Uterus (tissue), 4 donors: ENCODE results near the gene TXNRD2. TPM values are rescaled to one million over a fixed set of nuclear protein-coding genes. Genes with fewer than 3 reads are reported as not detected.

Source experiments
- DNase-seq, 2 donors: peaks; one replicate each; pipeline ENCODE4 v3.0.0-alpha.2; 2019 to 2020
- H3K27ac ChIP-seq, 2 donors: fragments of 200-600 bp; sonication (generic); 1 replicate in 1 of 2; 2 replicates in 1 of 2; pipeline ENCODE4 v1.5.1; 2016 to 2018
- H3K27me3 ChIP-seq, 2 donors: fragments of 200-600 bp; sonication (generic); one replicate each; pipeline ENCODE4 v1.5.1; 2018 to 2019; ENCODE audit warnings: control low read depth in 1 of 2
- H3K36me3 ChIP-seq, 2 donors: fragments of 200-600 bp; sonication (generic); one replicate each; pipeline ENCODE4 v1.5.1; 2019; ENCODE audit warnings: control low read depth in 1 of 2
- H3K4me1 ChIP-seq, 2 donors: fragments of 200-600 bp; sonication (generic); one replicate each; pipeline ENCODE4 v1.5.1; 2018 to 2019; ENCODE audit warnings: control low read depth in 1 of 2
- H3K4me3 ChIP-seq, 2 donors: fragments of 200-600 bp; sonication (generic); 1 replicate in 1 of 2; 2 replicates in 1 of 2; pipeline ENCODE4 v1.5.1; 2018 to 2019; ENCODE audit warnings: mild to moderate bottlenecking in 1 of 2
- H3K9me3 ChIP-seq, 2 donors: fragments of 200-600 bp; sonication (generic); one replicate each; pipeline ENCODE4 v1.5.1; 2019; ENCODE audit warnings: control low read depth in 1 of 2
- POLR2A ChIP-seq, 2 donors: fragments of 450-650 bp; IDR thresholded peaks; one replicate each; pipeline ENCODE4 v1.6.1; 2016; ENCODE audit warnings: antibody characterized with exemption in 2 of 2, mild to moderate bottlenecking in 1 of 2, moderate library complexity in 1 of 2
- intact Hi-C: fragments of 100-400 bp; cut with DNase I; formaldehyde crosslinking; loops from one replicate; pipeline ENCODE4 v1.15.1; 2023; ENCODE audit warnings: low total_unique reads
- total RNA-seq, 4 donors: library from RNA; depleted of rRNA in 3 of 4; stranded (reverse); fragments of >200 nt in 3 of 4; gene quantifications; one replicate each; pipeline versions ENCODE4 v1.1.0 to v1.2.4, GENCODE V29; 2014 to 2023
- TF ChIP-seq, protein P1 (sequence below), 4 experiments: fragments of 200-600 bp in 2 of 4; fragments of 450-650 bp in 2 of 4; sonication (generic) in 2 of 4; IDR thresholded peaks; one replicate each; pipeline ENCODE4 v1.5.1; 2016 to 2019; ENCODE audit warnings: antibody characterized with exemption in 4 of 4, mild to moderate bottlenecking in 2 of 4, moderate library complexity in 1 of 4
- donor health status: DM: yes; HTN: yes; CAD: no.

The TXNRD2 gene
- total RNA-seq, 4 donors from 2014 or later = 14.7 to 48.9 (median 25.6) TPM

DNA sequence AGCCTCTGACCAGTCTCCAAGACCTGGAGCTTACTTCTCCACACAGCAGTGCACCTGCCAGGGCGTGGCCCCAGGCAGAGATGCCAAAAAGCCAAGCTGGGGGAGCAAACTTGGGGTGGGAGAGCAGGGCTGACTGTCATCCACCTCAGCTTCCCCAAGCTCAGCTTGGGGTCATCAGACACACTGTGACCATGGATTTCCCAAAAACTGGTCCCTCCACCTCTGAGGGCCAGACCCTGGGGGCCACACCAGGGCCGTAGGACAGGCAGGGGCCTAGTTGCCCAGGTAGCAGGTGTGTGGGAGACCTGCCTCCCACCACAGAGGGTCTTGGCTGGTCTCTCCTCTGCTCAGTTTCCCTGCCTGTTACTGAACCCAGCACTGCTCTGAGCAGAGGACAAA, 44.4 kb upstream of the TXNRD2 start:
- peak overlapping the region; percentile 43 to 60 for H3K4me3 ChIP-seq
- DNase-seq = no peak
- H3K27ac ChIP-seq = peak overlapping the region; percentile 67 to 87
- peaks cover 0 to 17% of the 10 kb centered on the region in 2 donors for H3K4me1 ChIP-seq
- intact Hi-C loops = no loop called here
- H3K27me3 ChIP-seq = no peaks in the 10 kb centered on the region
- no peaks in the 10 kb centered on the region for H3K36me3 ChIP-seq
- TF ChIP-seq, protein P1, sequence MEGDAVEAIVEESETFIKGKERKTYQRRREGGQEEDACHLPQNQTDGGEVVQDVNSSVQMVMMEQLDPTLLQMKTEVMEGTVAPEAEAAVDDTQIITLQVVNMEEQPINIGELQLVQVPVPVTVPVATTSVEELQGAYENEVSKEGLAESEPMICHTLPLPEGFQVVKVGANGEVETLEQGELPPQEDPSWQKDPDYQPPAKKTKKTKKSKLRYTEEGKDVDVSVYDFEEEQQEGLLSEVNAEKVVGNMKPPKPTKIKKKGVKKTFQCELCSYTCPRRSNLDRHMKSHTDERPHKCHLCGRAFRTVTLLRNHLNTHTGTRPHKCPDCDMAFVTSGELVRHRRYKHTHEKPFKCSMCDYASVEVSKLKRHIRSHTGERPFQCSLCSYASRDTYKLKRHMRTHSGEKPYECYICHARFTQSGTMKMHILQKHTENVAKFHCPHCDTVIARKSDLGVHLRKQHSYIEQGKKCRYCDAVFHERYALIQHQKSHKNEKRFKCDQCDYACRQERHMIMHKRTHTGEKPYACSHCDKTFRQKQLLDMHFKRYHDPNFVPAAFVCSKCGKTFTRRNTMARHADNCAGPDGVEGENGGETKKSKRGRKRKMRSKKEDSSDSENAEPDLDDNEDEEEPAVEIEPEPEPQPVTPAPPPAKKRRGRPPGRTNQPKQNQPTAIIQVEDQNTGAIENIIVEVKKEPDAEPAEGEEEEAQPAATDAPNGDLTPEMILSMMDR (IDR thresholded peaks at IDR 0.05) = no peak
- TF ChIP-seq POLR2A (IDR thresholded peaks at IDR 0.05) = no peak
- no peaks in the 10 kb centered on the region for H3K9me3 ChIP-seq

DNA sequence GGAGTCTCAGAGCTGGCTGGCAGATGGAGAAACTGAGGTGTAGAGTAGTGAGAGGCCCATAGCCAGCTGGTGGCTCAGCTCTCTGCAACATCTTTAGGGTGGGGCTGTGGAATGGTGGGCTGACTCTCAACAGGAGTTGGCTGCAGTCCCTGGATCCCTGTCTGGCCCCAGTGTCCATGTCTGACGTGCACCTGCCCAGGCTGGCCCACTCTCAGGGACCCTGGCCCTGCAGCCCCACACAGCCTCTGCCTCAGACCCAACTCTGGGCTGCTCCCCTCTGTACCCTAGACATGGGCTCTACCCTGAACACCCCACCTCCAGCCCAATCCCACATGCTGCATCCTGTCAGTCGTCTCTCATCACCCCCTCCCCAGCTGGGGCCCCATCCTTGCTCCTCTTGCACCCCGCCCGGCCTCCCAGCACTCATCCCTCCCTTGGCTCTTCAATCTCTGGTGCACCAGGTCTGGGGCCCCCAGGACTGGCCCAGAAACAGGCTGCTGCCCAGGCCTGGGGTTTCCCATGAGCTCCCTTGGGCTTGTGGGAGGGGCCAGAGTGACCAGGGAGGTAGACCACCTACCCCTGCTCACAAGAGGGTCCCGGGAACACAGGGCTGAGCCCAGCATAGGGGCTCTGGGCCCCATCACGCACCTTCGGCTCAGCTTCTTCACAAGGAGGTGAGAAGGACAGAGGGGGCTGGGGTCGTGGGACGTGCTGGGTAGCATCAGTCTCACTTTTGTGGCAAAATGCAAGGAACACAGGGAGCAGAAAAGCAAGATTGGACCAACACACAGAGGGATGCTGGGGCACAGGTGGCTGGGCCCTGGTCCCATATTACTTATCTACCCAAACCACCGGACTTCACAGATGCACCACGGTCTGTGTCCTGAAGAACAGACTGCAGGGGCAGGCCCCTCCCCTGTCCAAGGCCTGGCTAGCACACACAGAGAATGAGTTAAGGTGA, 43.5 kb upstream of the TXNRD2 start:
- Histone ChIP-seq H3K4me3 (no peak overlapping the region), H3K27ac (no peak overlapping the region), H3K4me1 (peaks cover 0 to 17% of the 10 kb centered on the region in 2 donors), H3K36me3 (no peaks in the 10 kb centered on the region), H3K9me3 (no peaks in the 10 kb centered on the region), H3K27me3 (no peaks in the 10 kb centered on the region)
- intact Hi-C loops = no loop called here
- TF ChIP-seq, protein P1 (IDR thresholded peaks at IDR 0.05) = no peak
- TF ChIP-seq POLR2A (IDR thresholded peaks at IDR 0.05) = no peak
- no peak for DNase-seq

DNA sequence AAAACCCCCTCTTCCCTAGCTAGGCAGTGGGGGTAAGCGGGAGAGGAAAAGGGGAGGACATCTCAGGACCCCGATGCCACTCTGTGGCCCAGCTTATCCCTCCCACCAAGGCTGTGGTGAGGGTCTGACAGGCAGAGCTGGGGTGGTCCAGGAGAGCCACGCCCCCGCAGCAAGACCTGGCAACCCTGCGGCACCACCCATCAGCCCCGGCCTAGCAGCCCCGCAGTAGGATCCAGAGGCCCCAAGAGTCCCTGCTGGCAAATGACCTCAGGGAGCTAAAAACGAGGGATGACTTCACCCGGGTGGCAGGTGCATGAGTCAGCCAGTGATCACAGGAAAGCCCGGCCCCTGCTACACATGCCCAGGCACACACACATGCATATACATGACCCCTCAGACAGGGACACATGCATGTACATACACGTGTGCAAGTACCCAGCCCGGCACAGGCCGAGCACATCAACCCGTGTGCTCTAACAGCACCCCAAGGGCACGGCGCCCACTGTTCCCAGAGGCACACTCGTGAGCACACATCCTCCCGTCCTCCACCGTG, 42.7 kb upstream of the TXNRD2 start:
- H3K9me3 ChIP-seq = no peaks in the 10 kb centered on the region
- no peak overlapping the region for H3K4me3 ChIP-seq
- H3K36me3 ChIP-seq = no peaks in the 10 kb centered on the region
- peak; percentile 59 to 70 for DNase-seq
- intact Hi-C loops = no loop called here
- peaks cover 0 to 17% of the 10 kb centered on the region in 2 donors for H3K4me1 ChIP-seq
- no peak for TF ChIP-seq POLR2A (IDR thresholded peaks at IDR 0.05)
- TF ChIP-seq, protein P1 (IDR thresholded peaks at IDR 0.05) = no peak
- no peaks in the 10 kb centered on the region for H3K27me3 ChIP-seq
- H3K27ac ChIP-seq = peak overlapping the region; percentile 12 to 21

DNA sequence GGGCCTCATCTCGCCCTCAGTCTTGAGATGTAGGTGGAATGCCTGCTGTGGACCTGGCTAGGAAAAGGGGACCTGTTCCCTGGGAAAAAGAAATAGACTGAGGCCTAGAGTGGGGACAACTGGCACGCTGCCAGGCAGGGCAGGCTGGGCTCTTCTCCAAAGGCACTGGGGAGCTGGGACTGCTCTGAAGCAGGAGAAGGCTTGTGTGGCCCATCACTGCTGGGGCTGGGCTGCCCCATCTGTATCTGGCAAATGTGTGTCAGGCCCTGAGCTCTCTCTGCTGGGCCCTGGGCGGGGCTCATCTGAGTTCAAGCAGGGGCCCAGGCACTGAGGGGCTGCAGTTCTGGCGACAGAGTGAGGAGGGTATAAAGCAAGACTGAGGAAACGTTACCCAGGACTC, 42.1 kb upstream of the TXNRD2 start:
- no peaks in the 10 kb centered on the region for H3K9me3 ChIP-seq
- no peaks in the 10 kb centered on the region for H3K36me3 ChIP-seq
- no peak for DNase-seq
- TF ChIP-seq POLR2A (IDR thresholded peaks at IDR 0.05) = no peak
- TF ChIP-seq, protein P1 (IDR thresholded peaks at IDR 0.05) = no peak
- no peak overlapping the region for H3K4me3 ChIP-seq
- H3K27me3 ChIP-seq = no peaks in the 10 kb centered on the region
- intact Hi-C loops = no loop called here
- peaks cover 0 to 17% of the 10 kb centered on the region in 2 donors for H3K4me1 ChIP-seq
- peak overlapping the region; percentile 12 to 21 for H3K27ac ChIP-seq

DNA sequence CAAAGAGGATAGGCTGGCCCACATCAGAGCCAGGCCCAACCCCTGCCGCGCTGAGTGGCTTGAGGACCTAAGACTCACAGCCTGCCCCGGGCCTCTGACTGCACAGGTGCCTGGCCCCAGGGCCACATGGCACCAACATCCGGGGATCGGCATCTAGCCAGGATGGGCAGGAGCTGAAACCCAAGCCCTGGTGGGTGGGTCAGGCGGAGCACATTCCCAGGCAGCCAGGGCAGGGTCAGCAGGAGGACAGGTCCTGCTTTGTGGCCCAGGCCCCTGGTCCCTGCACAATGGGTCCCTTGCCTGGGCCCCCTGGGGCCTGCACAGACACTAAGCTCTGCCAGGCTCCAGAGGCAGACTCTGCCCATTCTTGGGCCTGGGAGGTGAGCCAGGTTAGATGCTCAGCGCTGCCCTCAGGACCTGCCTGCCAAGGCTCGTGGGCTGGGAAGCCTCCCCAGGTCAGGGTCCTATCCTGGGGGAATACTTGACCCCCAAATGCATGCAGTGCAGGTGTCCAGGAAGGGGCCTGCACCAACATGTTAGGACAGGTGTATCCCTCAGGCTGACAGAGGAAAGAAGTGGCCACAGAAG, 41.5 kb upstream of the TXNRD2 start:
- intact Hi-C loops = no loop called here
- H3K4me3 ChIP-seq = no peak overlapping the region
- no peaks in the 10 kb centered on the region for H3K36me3 ChIP-seq
- TF ChIP-seq POLR2A (IDR thresholded peaks at IDR 0.05) = no peak
- TF ChIP-seq, protein P1 (IDR thresholded peaks at IDR 0.05) = no peak
- DNase-seq = no peak
- no peaks in the 10 kb centered on the region for H3K9me3 ChIP-seq
- H3K4me1 ChIP-seq = peaks cover 0 to 17% of the 10 kb centered on the region in 2 donors
- no peaks in the 10 kb centered on the region for H3K27me3 ChIP-seq
- H3K27ac ChIP-seq = no peak overlapping the region
